Glutamatergic neuron (in vitro differentiated cells): ENCODE measurements around the gene YTHDC2. TPM values are rescaled to one million over a fixed set of nuclear protein-coding genes. Genes with fewer than 3 reads are reported as not detected.
A peak's percentile ranks its signal among the peaks of the same experiment; 100 is the strongest.

ENCODE experiments used
- DNase-seq: peaks from one replicate; pipeline ENCODE4 v3.0.0; 2022
- H3K27ac Mint-ChIP-seq: one replicate; pipeline ENCODE4 v1.8.0; 2020; ENCODE audit warnings: mild to moderate bottlenecking, mixed read lengths, inconsistent platforms; ENCODE audit not compliant: unreplicated experiment
- H3K27me3 Mint-ChIP-seq: one replicate; pipeline ENCODE4 v1.8.0; 2020; ENCODE audit warnings: mild to moderate bottlenecking, moderate library complexity, mixed read lengths, inconsistent platforms; ENCODE audit not compliant: unreplicated experiment
- H3K36me3 Mint-ChIP-seq: one replicate; pipeline ENCODE4 v1.8.0; 2020; ENCODE audit warnings: mild to moderate bottlenecking, mixed read lengths, inconsistent platforms; ENCODE audit not compliant: unreplicated experiment
- H3K4me1 Mint-ChIP-seq: one replicate; pipeline ENCODE4 v1.8.0; 2020; ENCODE audit warnings: mild to moderate bottlenecking, low read depth, mixed read lengths, inconsistent platforms; ENCODE audit not compliant: unreplicated experiment
- H3K4me3 Mint-ChIP-seq: one replicate; pipeline ENCODE4 v1.8.0; 2020; ENCODE audit warnings: mild to moderate bottlenecking, mixed read lengths, inconsistent platforms; ENCODE audit not compliant: unreplicated experiment
- H3K9me3 Mint-ChIP-seq: one replicate; pipeline ENCODE4 v1.8.0; 2020; ENCODE audit warnings: mild to moderate bottlenecking, moderate library complexity, mixed read lengths, inconsistent platforms; ENCODE audit not compliant: unreplicated experiment
- CTCF ChIP-seq: fragments of 200-600 bp; sonication (generic); IDR thresholded peaks from one replicate; pipeline ENCODE4 v1.5.0; 2021; ENCODE audit not compliant: partially characterized antibody, unreplicated experiment
- long read RNA-seq: library from polyadenylated mRNA; unstranded; transcript quantifications from one replicate; pipeline ENCODE4 v2.0.0, GENCODE V29; 2020; ENCODE audit not compliant: unreplicated experiment
- total RNA-seq: library from RNA; stranded (reverse); fragmentation: NEBNext Ultra II Directional; extraction: Animal tissue kit (Norgen Biotek cat#: 25700); gene quantifications from one replicate; pipeline ENCODE4 v1.2.1, GENCODE V29; 2021; ENCODE audit not compliant: unreplicated experiment

Gene YTHDC2
- 39.9 TPM for total RNA-seq
- long read RNA-seq, partial matches to known transcripts: 8 of 9 reads
- long read RNA-seq, other reads (novel, unspliced or antisense): 1 of 9 reads

- Mint-ChIP-seq H3K4me1 (peaks cover 14% of the 10 kb centered on the region), H3K27ac (peak within 1 kb of the TSS; percentile 78), H3K9me3 (peaks cover 2% of the 10 kb centered on the region), H3K27me3 (no peaks in the 10 kb centered on the region), H3K36me3 (no peaks in the 10 kb centered on the region), H3K4me3 (peak within 1 kb of the TSS; percentile 95)
- peak; percentile 94 for DNase-seq
- no peak for TF ChIP-seq CTCF
Measured at GRCh38 chr5:113513384-113514288, at the start of gene YTHDC2. YTHDC2 (plus strand) TSS chr5:113513694; CDS start chr5:113513896, 202 bp downstream.

- peaks cover 11% of the 10 kb centered on the region for H3K36me3 Mint-ChIP-seq
- peaks cover 4% of the 10 kb centered on the region for H3K9me3 Mint-ChIP-seq
- H3K4me3 Mint-ChIP-seq: no peak overlapping the region
- no peak for TF ChIP-seq CTCF
- peaks cover 2% of the 10 kb centered on the region for H3K27me3 Mint-ChIP-seq
- no peaks in the 10 kb centered on the region for H3K4me1 Mint-ChIP-seq
- DNase-seq: no peak
- H3K27ac Mint-ChIP-seq: no peak overlapping the region
Measured at GRCh38 chr5:113474100-113474728, 39.3 kb upstream of the YTHDC2 start.

- peaks cover 2% of the 10 kb centered on the region for H3K27me3 Mint-ChIP-seq
- TF ChIP-seq CTCF: no peak
- H3K36me3 Mint-ChIP-seq: peaks cover 5% of the 10 kb centered on the region
- H3K9me3 Mint-ChIP-seq: no peaks in the 10 kb centered on the region
- H3K27ac Mint-ChIP-seq: no peak overlapping the region
- H3K4me1 Mint-ChIP-seq: no peaks in the 10 kb centered on the region
- H3K4me3 Mint-ChIP-seq: no peak overlapping the region
- no peak for DNase-seq
Measured at GRCh38 chr5:113478691-113479090, 34.8 kb upstream of the YTHDC2 start.

- H3K4me3 Mint-ChIP-seq: no peak overlapping the region
- TF ChIP-seq CTCF: no peak
- H3K4me1 Mint-ChIP-seq: no peaks in the 10 kb centered on the region
- H3K36me3 Mint-ChIP-seq: peaks cover 5% of the 10 kb centered on the region
- peaks cover 2% of the 10 kb centered on the region for H3K27me3 Mint-ChIP-seq
- H3K27ac Mint-ChIP-seq: no peak overlapping the region
- DNase-seq: no peak
- H3K9me3 Mint-ChIP-seq: no peaks in the 10 kb centered on the region
Measured at GRCh38 chr5:113480243-113480642, 33.3 kb upstream of the YTHDC2 start.
